SJCRH30 (cell line): ENCODE results near the gene TEX52. TPM values are rescaled to one million over a fixed set of nuclear protein-coding genes. Genes with fewer than 3 reads are reported as not detected.

Experiments used
- DNase-seq, 2 experiments: peaks; one replicate each; pipeline ENCODE4 v3.0.0-alpha.2; 2015 to 2020
- H3K27ac ChIP-seq: fragments of 250-450 bp; sonication (Bioruptor Pico); 2 replicates; pipeline ENCODE4 v1.5.1; 2020; ENCODE audit warnings: mild to moderate bottlenecking, moderate library complexity
- H3K27me3 ChIP-seq: fragments of 250-450 bp; sonication (Bioruptor Pico); 2 replicates; pipeline ENCODE4 v1.5.1; 2020; ENCODE audit warnings: mild to moderate bottlenecking, moderate library complexity
- H3K36me3 ChIP-seq: fragments of 250-450 bp; sonication (Bioruptor Pico); 2 replicates; pipeline ENCODE4 v1.5.1; 2020; ENCODE audit warnings: mild to moderate bottlenecking, moderate library complexity
- H3K4me1 ChIP-seq: fragments of 250-450 bp; sonication (Bioruptor Pico); 2 replicates; pipeline ENCODE4 v1.5.1; 2020; ENCODE audit warnings: mild to moderate bottlenecking, moderate library complexity
- H3K4me3 ChIP-seq: fragments of 250-450 bp; sonication (Bioruptor Pico); 2 replicates; pipeline ENCODE4 v1.5.1; 2020; ENCODE audit warnings: mild to moderate bottlenecking, moderate library complexity
- H3K9me3 ChIP-seq: fragments of 250-450 bp; sonication (Bioruptor Pico); replicated peaks from 2 replicates; pipeline ENCODE4 v1.5.1; 2020; ENCODE audit warnings: mild to moderate bottlenecking, moderate library complexity
- total RNA-seq: library from RNA; depleted of rRNA; stranded (reverse); fragments of >200 nt; shearing (Covaris generic); gene quantifications from 2 replicates; pipeline ENCODE4 v1.2.3, GENCODE V29; 2014; rRNA removed

The TEX52 gene
- total RNA-seq: 0.20 TPM in 1 of 2 replicates, not detected in the other

DNA sequence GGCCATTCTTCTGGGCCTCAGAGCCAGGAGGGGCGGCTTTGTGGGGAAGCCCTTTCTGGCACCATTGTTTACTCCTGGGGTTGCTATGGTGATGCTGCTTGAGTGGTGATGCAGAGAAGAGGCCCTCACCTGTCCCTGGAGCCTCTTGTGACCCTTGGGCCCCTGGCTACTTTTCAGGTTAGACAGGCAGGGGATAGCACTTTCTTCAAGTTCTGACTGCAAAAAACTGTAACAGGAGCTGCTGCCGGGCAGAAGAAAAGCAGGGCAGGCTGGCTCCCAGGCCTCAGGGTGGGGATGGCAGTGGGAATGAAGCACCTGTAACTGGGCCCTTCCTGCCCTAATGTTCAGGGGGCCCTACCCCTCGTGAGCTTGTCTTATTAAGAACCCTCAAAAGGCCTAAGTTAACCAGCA lies at the start of gene TEX52:
TEX52 (minus strand) TSS at position 19 of the 411 bp plus-strand sequence; CDS start at position 6, 13 bp downstream.
- DNase-seq: no peak
- Histone ChIP-seq H3K36me3 (peaks cover 42% of the 10 kb centered on the region), H3K27me3 (no peaks in the 10 kb centered on the region), H3K4me3 (no peak within 1 kb of the TSS), H3K27ac (no peak within 1 kb of the TSS), H3K4me1 (no peaks in the 10 kb centered on the region), H3K9me3 (no peaks in the 10 kb centered on the region)

GRCh38 chr12:2904260-2904659 lies 47.4 kb upstream of the TEX52 start:
- Histone ChIP-seq H3K27me3 (no peaks in the 10 kb centered on the region), H3K4me1 (no peaks in the 10 kb centered on the region), H3K4me3 (no peak overlapping the region), H3K36me3 (0 out of 2 replicates have a peak, but pooled peaks cover 2% of the 10 kb centered on the region), H3K9me3 (no peaks in the 10 kb centered on the region), H3K27ac (no peak overlapping the region)
- no peak for DNase-seq

DNA sequence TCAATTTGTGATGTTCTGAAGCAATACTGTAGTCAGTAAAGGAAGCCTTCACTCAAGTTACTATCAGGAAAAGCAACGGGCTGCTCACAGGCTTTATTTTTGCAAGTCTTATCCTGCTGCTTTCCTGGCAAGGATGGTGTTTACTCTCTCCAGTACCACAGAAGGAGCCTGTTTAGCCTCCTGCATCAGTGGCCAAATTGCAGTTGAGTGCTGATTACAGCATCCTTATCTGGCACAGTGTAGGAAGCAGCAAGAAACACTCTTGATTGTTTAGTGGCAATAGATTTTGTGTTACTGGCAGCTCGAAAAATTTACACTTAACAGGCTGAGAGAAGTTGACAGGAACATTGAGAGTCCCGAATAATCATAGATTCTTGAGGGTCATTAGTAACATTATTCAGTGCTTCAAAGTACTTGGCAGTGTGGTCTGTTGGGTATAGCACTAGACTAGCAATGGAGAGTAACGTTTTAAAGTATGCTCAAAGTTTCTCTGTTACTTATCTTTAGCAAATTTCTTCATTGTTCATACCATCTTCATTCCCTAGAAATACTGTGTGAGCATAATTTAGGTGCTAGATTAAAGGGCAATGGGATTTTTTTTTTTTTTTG lies 45.5 kb upstream of the TEX52 start:
- Histone ChIP-seq H3K9me3 (no peaks in the 10 kb centered on the region), H3K27me3 (no peaks in the 10 kb centered on the region), H3K4me3 (no peak overlapping the region), H3K27ac (no peak overlapping the region), H3K36me3 (peaks cover 4% of the 10 kb centered on the region; the same call in 1 of the 2 replicates), H3K4me1 (no peaks in the 10 kb centered on the region)
- DNase-seq: no peak

DNA sequence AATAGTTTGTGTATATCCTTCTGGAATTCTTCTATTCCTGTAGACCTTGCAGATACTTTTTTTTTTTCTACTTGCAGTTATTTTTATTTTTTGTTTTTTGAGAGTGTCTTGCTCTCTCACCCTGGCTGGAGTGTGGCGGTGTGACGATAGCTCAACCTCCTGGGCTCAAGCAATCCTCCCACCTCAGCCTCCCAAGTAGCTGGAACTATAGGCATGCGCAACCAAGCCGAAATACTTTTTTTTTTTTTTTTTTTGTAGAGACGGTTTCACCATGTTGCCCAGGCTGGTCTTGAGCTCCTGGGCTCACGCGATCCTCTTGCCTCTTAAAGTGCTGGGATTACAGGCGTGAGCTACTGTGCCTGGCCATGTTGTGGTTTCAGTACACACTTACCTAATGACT lies 43.8 kb upstream of the TEX52 start:
- Histone ChIP-seq H3K4me1 (no peaks in the 10 kb centered on the region), H3K27ac (no peak overlapping the region), H3K27me3 (no peaks in the 10 kb centered on the region), H3K9me3 (no peaks in the 10 kb centered on the region), H3K36me3 (peaks cover 10% of the 10 kb centered on the region; the same call in 1 of the 2 replicates), H3K4me3 (no peak overlapping the region)
- DNase-seq: no peak

DNA sequence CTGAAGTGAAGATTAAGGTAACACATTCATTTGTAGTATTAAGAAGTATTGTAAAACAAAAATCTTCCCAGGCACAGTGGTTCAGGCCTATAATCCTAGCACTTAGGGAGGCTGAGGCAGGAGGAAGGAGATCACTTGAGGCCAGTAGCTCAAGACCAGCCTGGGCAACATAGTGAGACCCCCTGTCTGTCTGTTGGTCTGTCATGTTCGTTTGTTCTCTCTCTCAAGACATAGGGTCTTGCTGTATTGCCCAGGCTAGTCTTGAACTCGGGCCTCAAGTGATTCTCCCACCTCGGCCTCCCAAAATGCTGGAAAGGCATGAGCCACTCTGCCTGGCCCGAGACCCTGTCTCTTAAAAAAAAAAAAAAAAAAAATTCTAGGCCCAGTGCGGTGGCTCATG lies 40.6 kb upstream of the TEX52 start:
- no peaks in the 10 kb centered on the region for H3K9me3 ChIP-seq
- H3K27me3 ChIP-seq: no peaks in the 10 kb centered on the region
- H3K27ac ChIP-seq: no peak overlapping the region
- no peak overlapping the region for H3K4me3 ChIP-seq
- H3K36me3 ChIP-seq: peaks cover 10% of the 10 kb centered on the region; the same call in 1 of the 2 replicates
- no peak for DNase-seq
- H3K4me1 ChIP-seq: no peaks in the 10 kb centered on the region

DNA sequence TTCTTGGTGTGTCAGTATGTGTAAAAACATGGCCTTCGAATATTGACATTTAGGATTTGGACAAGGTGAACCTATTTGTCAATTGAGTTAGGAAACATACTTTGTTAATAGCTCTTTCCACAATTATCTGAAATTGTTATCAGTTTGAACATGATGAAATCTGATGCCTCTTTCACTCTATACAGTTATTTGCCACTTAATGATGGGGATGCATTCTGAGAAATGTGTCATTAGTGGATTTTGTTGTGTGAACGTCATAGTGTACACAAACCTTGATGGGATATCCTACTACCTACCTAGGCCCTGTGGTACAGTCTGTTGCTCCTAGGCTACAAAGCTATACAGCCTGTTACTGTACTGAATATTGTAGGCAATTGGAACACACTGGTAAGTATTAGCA lies 38.7 kb upstream of the TEX52 start:
- Histone ChIP-seq H3K9me3 (no peaks in the 10 kb centered on the region), H3K4me1 (no peaks in the 10 kb centered on the region), H3K4me3 (no peak overlapping the region), H3K27me3 (no peaks in the 10 kb centered on the region), H3K27ac (no peak overlapping the region), H3K36me3 (peaks cover 10% of the 10 kb centered on the region; the same call in 1 of the 2 replicates)
- no peak for DNase-seq

GRCh38 chr12:2895051-2895451 lies 38.2 kb upstream of the TEX52 start:
- peaks cover 10% of the 10 kb centered on the region; the same call in 1 of the 2 replicates for H3K36me3 ChIP-seq
- no peak for DNase-seq
- no peaks in the 10 kb centered on the region for H3K27me3 ChIP-seq
- H3K9me3 ChIP-seq: no peaks in the 10 kb centered on the region
- H3K4me1 ChIP-seq: peaks cover 2% of the 10 kb centered on the region; the same call in 1 of the 2 replicates
- H3K27ac ChIP-seq: no peak overlapping the region
- no peak overlapping the region for H3K4me3 ChIP-seq

- Histone ChIP-seq H3K27ac (no peak overlapping the region), H3K4me1 (peaks cover 5% of the 10 kb centered on the region; the same call in 1 of the 2 replicates), H3K4me3 (no peak overlapping the region), H3K9me3 (no peaks in the 10 kb centered on the region), H3K36me3 (peaks cover 6% of the 10 kb centered on the region; the same call in 1 of the 2 replicates), H3K27me3 (no peaks in the 10 kb centered on the region)
- no peak for DNase-seq
These were observed 36.2 kb upstream of the TEX52 start for GRCh38 chr12:2893007-2893406.

- Histone ChIP-seq H3K9me3 (no peaks in the 10 kb centered on the region), H3K4me3 (peak overlapping the region; percentile 77), H3K27me3 (no peaks in the 10 kb centered on the region), H3K27ac (no peak overlapping the region), H3K4me1 (peaks cover 5% of the 10 kb centered on the region; the same call in 1 of the 2 replicates), H3K36me3 (peaks cover 6% of the 10 kb centered on the region; the same call in 1 of the 2 replicates)
- no peak for DNase-seq
These were observed 35.4 kb upstream of the TEX52 start for GRCh38 chr12:2892246-2892645.

GRCh38 chr12:2891240-2892053 lies 34.6 kb upstream of the TEX52 start:
- peak; percentile 79 to 84 for DNase-seq

GRCh38 chr12:2890388-2891239 lies 33.8 kb upstream of the TEX52 start, which contains the start of gene TULP3:
Gene TULP3 (plus strand): TSS chr12:2890891. CDS start chr12:2890948, 57 bp downstream.
- no peaks in the 10 kb centered on the region for H3K27me3 ChIP-seq
- H3K4me3 ChIP-seq: peak within 1 kb of the TSS; percentile 77
- no peaks in the 10 kb centered on the region for H3K9me3 ChIP-seq
- DNase-seq: peak; percentile 99
- H3K36me3 ChIP-seq: peaks cover 6% of the 10 kb centered on the region
- H3K27ac ChIP-seq: peak within 1 kb of the TSS; percentile 79
- peaks cover 8% of the 10 kb centered on the region for H3K4me1 ChIP-seq

More at GRCh38 chr12:2891240-2892053, 34.6 kb upstream of the TEX52 start:
- no peaks in the 10 kb centered on the region for H3K9me3 ChIP-seq
- H3K36me3 ChIP-seq: 0 out of 2 replicates have a peak, but pooled peaks cover 3% of the 10 kb centered on the region
- no peaks in the 10 kb centered on the region for H3K27me3 ChIP-seq
- H3K4me1 ChIP-seq: peaks cover 5% of the 10 kb centered on the region; the same call in 1 of the 2 replicates
- peak overlapping the region; percentile 79 for H3K27ac ChIP-seq
- H3K4me3 ChIP-seq: peak overlapping the region; percentile 77

DNA sequence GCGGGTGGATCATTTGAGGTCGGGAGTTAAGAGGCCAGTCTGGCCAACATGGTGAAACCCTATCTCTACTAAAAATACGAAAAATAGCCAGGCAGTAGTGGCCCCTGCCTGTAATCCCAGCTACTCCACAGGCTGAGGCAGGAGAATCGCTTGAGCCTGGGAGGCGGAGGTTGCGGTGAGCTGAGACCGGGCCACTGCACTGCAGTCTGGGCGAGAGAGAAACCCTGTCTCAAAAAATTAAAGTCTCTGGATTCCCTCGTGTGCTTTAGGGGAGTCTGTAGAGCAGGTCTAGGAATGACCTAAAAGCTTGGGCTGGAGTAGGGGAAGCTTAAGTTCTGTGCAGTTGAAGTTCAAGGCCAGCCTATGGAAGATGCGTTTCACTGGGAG lies 33.2 kb upstream of the TEX52 start:
- H3K4me3 ChIP-seq: peak overlapping the region; percentile 77
- no peaks in the 10 kb centered on the region for H3K27me3 ChIP-seq
- peak overlapping the region; percentile 79 for H3K27ac ChIP-seq
- no peak for DNase-seq
- peaks cover 10% of the 10 kb centered on the region for H3K4me1 ChIP-seq
- H3K36me3 ChIP-seq: peaks cover 8% of the 10 kb centered on the region
- H3K9me3 ChIP-seq: no peaks in the 10 kb centered on the region

- Histone ChIP-seq H3K27me3 (no peaks in the 10 kb centered on the region), H3K4me1 (peaks cover 10% of the 10 kb centered on the region), H3K27ac (no peak overlapping the region), H3K4me3 (no peak overlapping the region), H3K9me3 (no peaks in the 10 kb centered on the region), H3K36me3 (peaks cover 8% of the 10 kb centered on the region)
- no peak for DNase-seq
These were observed 30.1 kb upstream of the TEX52 start for GRCh38 chr12:2886768-2887450.

- Histone ChIP-seq H3K9me3 (no peaks in the 10 kb centered on the region), H3K27me3 (no peaks in the 10 kb centered on the region), H3K36me3 (peaks cover 9% of the 10 kb centered on the region)
These were observed 28.0 kb upstream of the TEX52 start for GRCh38 chr12:2884810-2885209.

More at GRCh38 chr12:2884810-2885209, 28.0 kb upstream of the TEX52 start:
- DNase-seq: no peak
- Histone ChIP-seq H3K4me3 (no peak overlapping the region), H3K4me1 (peaks cover 6% of the 10 kb centered on the region), H3K27ac (no peak overlapping the region)
